HEK293T (cell line): ENCODE data around the gene CCDC33.

Experiments used
- ARNT ChIP-seq: fragments of 450-650 bp; IDR thresholded peaks from 2 replicates; pipeline ENCODE4 v1.6.1; 2017; ENCODE audit warnings: mild to moderate bottlenecking
- BHLHE40 ChIP-seq: fragments of 450-650 bp; IDR thresholded peaks from 2 replicates; pipeline ENCODE4 v1.6.1; 2016; ENCODE audit warnings: mild to moderate bottlenecking, moderate library complexity, borderline replicate concordance
- ELF4 ChIP-seq: fragments of 450-650 bp; IDR thresholded peaks from 2 replicates; pipeline ENCODE4 v1.6.1; 2017; ENCODE audit warnings: antibody characterized with exemption
- FOXK2 ChIP-seq: fragments of 450-650 bp; IDR thresholded peaks from 2 replicates; pipeline ENCODE4 v1.6.1; 2016; ENCODE audit warnings: mild to moderate bottlenecking
- FOXM1 ChIP-seq: fragments of 450-650 bp; IDR thresholded peaks from 2 replicates; pipeline ENCODE4 v1.6.1; 2017; ENCODE audit warnings: mild to moderate bottlenecking, borderline replicate concordance
- HDGF ChIP-seq: fragments of 450-650 bp; IDR thresholded peaks from 2 replicates; pipeline ENCODE4 v1.6.1; 2017; ENCODE audit warnings: antibody characterized with exemption, borderline replicate concordance
- L3MBTL2 ChIP-seq: fragments of 450-650 bp; conservative IDR thresholded peaks from 2 replicates; pipeline ENCODE4 v1.6.1; 2016; ENCODE audit warnings: mild to moderate bottlenecking
- SP1 ChIP-seq: fragments of 450-650 bp; IDR thresholded peaks from 2 replicates; pipeline ENCODE4 v1.6.1; 2017
- TARDBP ChIP-seq: fragments of 450-650 bp; IDR thresholded peaks from 2 replicates; pipeline ENCODE4 v1.6.1; 2016
- ZNF384 ChIP-seq: fragments of 450-650 bp; IDR thresholded peaks from 2 replicates; pipeline ENCODE4 v1.6.1; 2016
- TF ChIP-seq, protein P1 (sequence below): fragments of 450-650 bp; IDR thresholded peaks from 2 replicates; pipeline ENCODE4 v1.6.1; 2016

DNA sequence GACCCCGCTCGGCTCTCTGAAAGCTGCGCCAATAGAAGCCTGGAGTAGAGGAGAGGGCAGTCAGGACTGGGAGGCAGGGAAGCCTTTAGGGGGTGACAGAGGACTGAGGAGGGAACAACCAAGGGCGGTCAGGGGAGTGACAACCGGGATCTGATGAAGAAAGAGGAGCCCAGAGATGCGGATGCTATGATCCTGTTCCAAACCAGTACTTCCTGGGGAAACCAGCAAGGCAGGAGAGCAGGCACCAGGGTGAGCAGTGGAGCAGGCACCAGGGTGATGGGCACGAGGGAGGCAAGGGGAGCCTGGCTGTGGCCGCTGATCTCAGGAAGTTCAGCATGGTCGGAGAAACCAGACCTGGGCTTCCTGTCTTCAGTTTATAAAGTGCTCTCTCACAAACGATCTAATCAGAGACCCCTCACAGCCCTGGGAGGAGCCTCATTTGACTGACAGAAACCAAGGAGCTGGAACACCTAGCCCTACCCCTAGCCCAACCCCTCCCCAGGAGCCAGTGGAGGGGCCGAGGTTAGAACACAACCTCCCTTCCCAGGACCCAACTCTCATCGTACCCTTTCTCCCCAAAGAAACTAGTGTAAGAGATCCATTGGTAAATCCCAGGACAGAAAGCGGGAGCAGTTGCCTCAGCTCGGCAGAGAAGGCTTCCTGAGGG, 34.9 kb downstream of the CCDC33 start:
- TF ChIP-seq ARNT = no peak
- TF ChIP-seq BHLHE40 = no peak
- no peak for TF ChIP-seq FOXM1
- no peak for TF ChIP-seq L3MBTL2
- no peak for TF ChIP-seq SP1
- no peak for TF ChIP-seq FOXK2
- TF ChIP-seq, protein P1, sequence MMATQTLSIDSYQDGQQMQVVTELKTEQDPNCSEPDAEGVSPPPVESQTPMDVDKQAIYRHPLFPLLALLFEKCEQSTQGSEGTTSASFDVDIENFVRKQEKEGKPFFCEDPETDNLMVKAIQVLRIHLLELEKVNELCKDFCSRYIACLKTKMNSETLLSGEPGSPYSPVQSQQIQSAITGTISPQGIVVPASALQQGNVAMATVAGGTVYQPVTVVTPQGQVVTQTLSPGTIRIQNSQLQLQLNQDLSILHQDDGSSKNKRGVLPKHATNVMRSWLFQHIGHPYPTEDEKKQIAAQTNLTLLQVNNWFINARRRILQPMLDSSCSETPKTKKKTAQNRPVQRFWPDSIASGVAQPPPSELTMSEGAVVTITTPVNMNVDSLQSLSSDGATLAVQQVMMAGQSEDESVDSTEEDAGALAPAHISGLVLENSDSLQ = no peak
- TF ChIP-seq ZNF384 = no peak
- no peak for TF ChIP-seq ELF4
- no peak for TF ChIP-seq TARDBP
- no peak for TF ChIP-seq HDGF
